Activated naive CD8-positive, alpha-beta T cell (primary cell): ENCODE data around the gene PGLYRP3.
A peak's percentile ranks its signal among the peaks of the same experiment; 100 is the strongest.
"Not testable (repeated sequence)": the region's sequence is repeated elsewhere in the genome, so short reads cannot be mapped to it uniquely, and the experiment has no call there.

Experiments used
- H3K27ac Mint-ChIP-seq: one replicate; pipeline ENCODE4 v1.8.0; 2021; ENCODE audit warnings: mixed read lengths
- H3K27me3 Mint-ChIP-seq: one replicate; pipeline ENCODE4 v1.8.0; 2021; ENCODE audit warnings: mixed read lengths
- H3K36me3 Mint-ChIP-seq: one replicate; pipeline ENCODE4 v1.8.0; 2021; ENCODE audit warnings: mixed read lengths
- H3K4me1 Mint-ChIP-seq: one replicate; pipeline ENCODE4 v1.8.0; 2021; ENCODE audit warnings: low read depth, mixed read lengths
- H3K4me3 Mint-ChIP-seq: one replicate; pipeline ENCODE4 v1.8.0; 2021; ENCODE audit warnings: mild to moderate bottlenecking, mixed read lengths
- H3K9me3 Mint-ChIP-seq: one replicate; pipeline ENCODE4 v1.8.0; 2021; ENCODE audit warnings: low read depth, mixed read lengths

The PGLYRP3 gene

DNA sequence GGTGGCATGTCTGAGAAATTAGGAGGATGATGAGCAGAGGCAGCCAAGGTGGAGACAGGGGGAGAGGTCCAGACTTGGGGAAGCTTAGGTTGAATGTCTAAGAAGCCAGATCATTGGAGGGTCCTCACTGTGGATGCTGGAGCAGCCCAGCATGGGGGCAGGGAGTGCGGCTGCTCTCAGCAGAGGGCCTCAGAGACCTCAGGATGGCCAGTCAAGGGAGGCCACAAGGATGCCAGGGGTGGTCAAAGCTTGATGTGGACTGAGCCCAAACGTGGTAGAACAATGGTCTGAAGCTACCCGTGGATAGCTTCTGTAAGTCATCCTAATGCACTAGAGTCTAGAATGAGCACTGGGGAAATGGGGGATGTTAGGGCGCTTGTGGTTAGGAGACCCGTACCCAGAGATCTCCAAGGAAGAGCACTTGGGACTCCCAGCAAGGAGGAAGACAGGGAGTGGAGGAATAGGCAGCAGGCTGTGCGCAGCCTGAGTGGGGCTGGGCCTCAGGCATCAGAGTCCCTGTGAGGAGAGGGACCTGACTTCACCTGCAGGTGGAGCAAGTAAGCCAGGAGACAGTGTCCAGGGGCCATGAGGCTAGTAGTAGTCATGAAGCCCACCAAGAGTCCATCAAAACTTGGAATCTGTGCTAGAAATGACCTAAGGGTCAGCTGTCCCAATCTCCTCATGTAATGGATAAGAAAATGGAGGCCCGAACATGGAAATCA lies 40.6 kb upstream of the PGLYRP3 start:
- H3K9me3 Mint-ChIP-seq: no peaks in the 10 kb centered on the region
- H3K27me3 Mint-ChIP-seq: no peaks in the 10 kb centered on the region
- H3K4me1 Mint-ChIP-seq: peaks cover 21% of the 10 kb centered on the region
- no peak overlapping the region for H3K27ac Mint-ChIP-seq
- H3K36me3 Mint-ChIP-seq: no peaks in the 10 kb centered on the region
- H3K4me3 Mint-ChIP-seq: no peak overlapping the region

DNA sequence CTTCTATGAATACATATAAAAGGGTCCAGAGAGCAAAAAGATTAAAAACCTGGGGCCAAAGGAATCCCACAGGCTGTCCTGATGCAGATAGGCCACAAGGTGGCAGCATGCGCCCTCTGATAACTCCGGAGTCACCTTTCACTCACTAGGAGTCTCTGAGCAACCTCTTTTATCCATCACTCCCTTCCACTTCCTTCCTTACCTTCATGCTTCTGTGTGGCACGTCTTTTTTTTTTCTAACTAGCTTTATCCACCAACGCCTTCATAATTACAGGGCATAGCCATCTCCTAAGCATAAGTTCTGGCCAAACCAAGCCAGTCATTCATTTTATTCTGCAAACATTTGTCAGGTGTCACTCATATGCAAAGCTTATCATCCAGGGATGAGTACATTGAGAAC lies 39.8 kb upstream of the PGLYRP3 start:
- no peaks in the 10 kb centered on the region for H3K36me3 Mint-ChIP-seq
- H3K4me3 Mint-ChIP-seq: no peak overlapping the region
- H3K4me1 Mint-ChIP-seq: peaks cover 14% of the 10 kb centered on the region
- peaks cover 3% of the 10 kb centered on the region for H3K27me3 Mint-ChIP-seq
- H3K9me3 Mint-ChIP-seq: no peaks in the 10 kb centered on the region
- H3K27ac Mint-ChIP-seq: no peak overlapping the region

DNA sequence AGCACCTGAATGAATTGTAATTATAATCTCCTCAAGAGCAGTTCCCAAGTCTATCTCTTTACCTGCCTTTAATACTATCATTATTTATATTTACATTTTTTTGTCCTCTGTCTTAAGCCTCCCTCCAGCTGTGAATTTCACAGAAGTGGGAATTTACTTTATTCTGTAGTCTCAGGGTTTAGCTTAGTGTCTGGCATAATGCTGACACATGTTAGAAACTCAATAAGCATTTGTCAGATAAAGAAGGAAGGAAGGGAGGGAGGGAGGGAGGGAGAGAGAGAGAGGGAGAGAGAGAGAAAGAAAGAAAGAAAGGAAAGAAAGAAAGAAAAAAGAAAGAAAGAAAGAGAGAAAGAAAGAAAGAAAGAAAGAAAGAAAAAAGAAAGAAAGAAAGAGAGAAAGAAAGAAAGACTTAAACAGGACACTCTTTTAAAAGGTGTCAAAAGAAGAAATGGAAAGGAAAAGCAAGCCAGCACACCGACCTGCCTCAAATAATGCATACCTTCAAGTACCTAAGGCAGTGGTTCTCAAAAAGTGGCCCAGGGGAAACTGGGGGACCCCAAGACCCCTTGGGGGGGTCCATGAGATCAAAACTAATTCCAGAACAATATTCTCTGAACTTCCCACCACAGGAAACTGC lies 37.7 kb upstream of the PGLYRP3 start:
- H3K27ac Mint-ChIP-seq: no peak overlapping the region
- no peaks in the 10 kb centered on the region for H3K9me3 Mint-ChIP-seq
- peaks cover 4% of the 10 kb centered on the region for H3K27me3 Mint-ChIP-seq
- no peaks in the 10 kb centered on the region for H3K36me3 Mint-ChIP-seq
- H3K4me3 Mint-ChIP-seq: no peak overlapping the region
- peaks cover 16% of the 10 kb centered on the region for H3K4me1 Mint-ChIP-seq

DNA sequence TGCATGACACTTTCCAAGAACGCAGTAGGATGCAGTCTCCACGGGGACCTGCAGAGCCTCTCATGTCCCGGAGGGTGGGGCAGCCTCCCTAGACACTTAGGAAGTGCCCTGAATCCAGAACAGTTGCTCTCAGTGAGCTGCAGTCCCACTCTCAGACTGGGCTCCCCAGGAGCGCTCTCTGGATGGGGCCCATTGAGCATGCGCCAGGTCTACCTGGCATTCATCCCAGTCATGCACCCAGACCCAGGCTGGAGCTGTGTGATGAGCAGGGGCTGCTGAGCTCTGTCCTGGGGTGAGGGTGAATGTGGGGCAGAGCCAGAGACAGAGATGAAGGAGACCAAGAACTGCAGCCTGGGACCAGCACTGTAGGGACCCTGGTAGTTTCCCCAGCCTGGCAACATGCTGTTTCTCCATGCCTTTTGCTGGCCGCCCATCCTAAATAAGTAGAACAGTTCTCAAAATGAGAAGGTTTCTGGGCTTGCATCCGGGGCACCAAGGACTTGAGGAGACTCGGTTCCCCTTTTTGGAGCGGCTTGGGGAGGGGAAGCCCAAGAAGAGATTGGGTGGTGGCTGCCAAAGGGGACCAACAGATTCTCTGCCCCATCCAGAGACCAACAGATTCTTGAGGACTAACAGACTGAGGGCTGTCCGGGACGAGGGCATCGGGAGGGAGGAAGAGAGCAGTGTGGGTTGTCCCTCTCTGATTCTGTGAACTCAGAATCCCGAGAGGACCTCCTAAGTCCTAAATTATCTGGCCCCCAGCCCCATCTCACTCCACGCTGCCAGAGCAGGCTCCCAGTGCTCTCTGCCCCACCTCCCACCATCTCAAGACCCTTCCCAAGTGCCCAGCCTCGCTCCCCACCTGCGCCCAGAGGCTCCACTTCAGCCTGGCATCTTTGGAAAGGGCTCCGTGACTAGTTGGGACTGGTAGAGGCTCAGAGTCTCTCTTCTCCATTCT lies 36.9 kb upstream of the PGLYRP3 start:
- Mint-ChIP-seq H3K9me3 (no peaks in the 10 kb centered on the region), H3K27ac (no peak overlapping the region), H3K27me3 (peaks cover 4% of the 10 kb centered on the region), H3K4me3 (no peak overlapping the region), H3K36me3 (no peaks in the 10 kb centered on the region), H3K4me1 (peaks cover 24% of the 10 kb centered on the region)

DNA sequence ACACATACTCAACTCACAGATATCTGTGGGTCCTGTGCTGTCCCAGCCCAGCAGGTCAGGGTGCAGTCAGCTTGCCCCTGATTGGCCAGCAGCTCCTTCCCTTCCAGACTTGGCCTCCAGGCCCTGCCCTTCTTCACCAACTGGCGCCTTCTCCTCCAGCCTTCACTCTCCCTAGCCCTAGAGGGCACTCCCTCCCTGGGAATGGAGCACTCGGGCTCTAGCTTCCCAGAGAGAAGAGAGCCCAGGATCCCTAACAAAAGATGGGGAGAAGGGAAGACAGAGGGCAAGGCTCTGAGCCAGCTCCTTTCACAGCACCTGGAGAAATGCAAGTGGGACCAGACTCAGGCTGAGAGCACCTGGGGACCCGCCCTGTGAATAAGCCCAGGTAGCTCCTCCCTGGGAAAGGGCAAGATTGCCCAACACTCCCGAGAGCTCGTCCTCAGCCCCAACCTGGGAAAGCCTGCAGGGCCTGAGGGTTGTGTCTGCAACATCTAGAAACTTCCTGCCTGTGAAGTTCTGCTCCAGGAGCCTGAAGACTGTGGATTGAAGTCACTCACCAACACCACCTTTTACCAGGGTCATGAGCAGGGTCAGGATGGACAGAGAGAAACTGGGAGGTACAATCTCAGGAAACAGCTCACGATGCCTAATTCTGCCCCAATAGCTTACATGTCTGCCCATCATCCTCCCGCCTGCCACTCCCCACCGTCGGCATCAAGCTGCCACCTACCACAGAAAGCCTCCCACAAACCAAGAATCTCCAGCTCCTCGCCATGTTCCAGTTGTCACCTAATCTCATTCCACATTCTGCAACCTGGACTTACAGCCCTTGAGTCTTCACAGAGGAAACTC lies 36.0 kb upstream of the PGLYRP3 start, which contains the start of gene PGLYRP4:
Gene PGLYRP4, minus strand, starts transcription at position 331 of the 852 bp plus-strand sequence. CDS start 909 bp downstream, outside the sequence.
- no peak within 1 kb of the TSS for H3K4me3 Mint-ChIP-seq
- peaks cover 32% of the 10 kb centered on the region for H3K4me1 Mint-ChIP-seq
- no peak within 1 kb of the TSS for H3K27ac Mint-ChIP-seq
- H3K9me3 Mint-ChIP-seq: no peaks in the 10 kb centered on the region
- H3K27me3 Mint-ChIP-seq: peaks cover 4% of the 10 kb centered on the region
- H3K36me3 Mint-ChIP-seq: no peaks in the 10 kb centered on the region

DNA sequence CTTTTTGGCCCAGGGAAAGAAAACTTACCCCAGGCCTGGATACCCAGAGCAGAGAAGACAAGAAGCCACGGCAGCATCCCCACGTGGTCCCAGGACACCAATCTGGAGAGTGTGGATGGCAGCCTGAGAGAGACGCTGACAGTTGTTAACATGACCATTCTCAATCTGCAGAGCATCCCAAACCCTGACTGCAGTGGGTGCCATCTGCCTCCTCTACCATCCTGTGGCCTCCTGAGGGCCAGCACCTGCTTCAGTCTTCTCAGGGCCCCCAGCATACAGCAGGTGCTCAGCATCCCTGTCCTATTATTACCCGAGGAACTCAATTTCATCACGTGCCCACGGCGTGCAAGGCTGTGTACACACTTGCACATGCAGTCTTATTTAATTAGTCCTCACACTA lies 35.1 kb upstream of the PGLYRP3 start:
- peaks cover 7% of the 10 kb centered on the region for H3K27me3 Mint-ChIP-seq
- peaks cover 40% of the 10 kb centered on the region for H3K4me1 Mint-ChIP-seq
- no peaks in the 10 kb centered on the region for H3K36me3 Mint-ChIP-seq
- H3K9me3 Mint-ChIP-seq: no peaks in the 10 kb centered on the region
- H3K4me3 Mint-ChIP-seq: no peak overlapping the region
- no peak overlapping the region for H3K27ac Mint-ChIP-seq

DNA sequence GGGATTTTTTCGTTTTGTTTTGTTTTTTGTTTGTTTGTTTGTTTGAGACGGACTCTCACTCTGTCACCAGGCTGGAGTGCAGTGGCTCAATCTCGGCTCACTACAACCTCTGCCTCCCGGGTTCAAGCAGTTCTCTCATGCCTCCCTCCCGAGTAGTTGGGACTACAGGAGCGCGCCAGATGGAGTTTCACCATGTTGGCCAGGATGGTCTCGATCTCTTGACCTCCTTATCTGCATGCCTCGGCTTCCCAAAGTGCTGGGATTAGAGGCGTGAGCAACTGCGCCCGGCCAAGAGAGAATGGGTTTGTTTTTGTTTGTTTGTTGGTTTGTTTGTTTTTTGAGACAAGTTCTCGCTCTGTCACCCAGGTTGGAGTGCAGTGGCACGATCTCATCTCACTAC lies 34.3 kb upstream of the PGLYRP3 start:
- not testable (repeated sequence) for H3K27ac Mint-ChIP-seq, H3K36me3 Mint-ChIP-seq, H3K9me3 Mint-ChIP-seq, H3K4me3 Mint-ChIP-seq, H3K27me3 Mint-ChIP-seq
- H3K4me1 Mint-ChIP-seq: peaks cover 43% of the 10 kb centered on the region

DNA sequence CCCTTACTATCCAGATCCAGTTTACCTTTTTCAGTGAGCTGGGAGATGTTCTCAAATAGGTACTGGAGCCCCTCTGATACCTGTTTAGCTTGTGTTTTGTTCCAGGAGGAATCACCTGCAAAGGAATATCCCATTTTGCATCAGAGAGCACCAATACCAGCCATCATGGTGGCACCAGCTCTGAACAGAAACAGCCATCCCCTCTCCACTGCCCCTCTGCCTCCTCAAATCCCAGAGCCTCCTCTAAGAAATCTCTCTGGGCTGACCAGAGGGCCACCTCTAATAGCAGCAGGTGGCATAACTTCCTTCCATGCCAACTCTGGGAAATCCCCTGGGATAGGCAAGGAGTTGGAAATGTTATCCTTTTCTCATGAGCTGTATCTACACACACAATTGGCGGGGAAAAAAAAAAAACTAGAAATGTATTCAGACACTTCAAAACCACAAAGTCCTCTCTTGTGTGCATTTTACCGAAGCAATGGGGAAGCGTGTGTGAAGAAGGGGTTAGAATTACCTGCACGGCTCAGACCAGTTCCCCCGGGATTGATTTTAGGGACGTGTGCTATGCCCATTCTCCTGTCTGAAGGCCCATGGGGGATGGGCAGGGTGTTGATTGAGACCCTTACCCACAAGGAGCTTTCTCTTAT lies 33.4 kb upstream of the PGLYRP3 start:
- Mint-ChIP-seq H3K4me3 (peak overlapping the region; percentile 30), H3K27me3 (peaks cover 7% of the 10 kb centered on the region), H3K9me3 (no peaks in the 10 kb centered on the region), H3K27ac (no peak overlapping the region), H3K4me1 (peaks cover 43% of the 10 kb centered on the region), H3K36me3 (no peaks in the 10 kb centered on the region)

DNA sequence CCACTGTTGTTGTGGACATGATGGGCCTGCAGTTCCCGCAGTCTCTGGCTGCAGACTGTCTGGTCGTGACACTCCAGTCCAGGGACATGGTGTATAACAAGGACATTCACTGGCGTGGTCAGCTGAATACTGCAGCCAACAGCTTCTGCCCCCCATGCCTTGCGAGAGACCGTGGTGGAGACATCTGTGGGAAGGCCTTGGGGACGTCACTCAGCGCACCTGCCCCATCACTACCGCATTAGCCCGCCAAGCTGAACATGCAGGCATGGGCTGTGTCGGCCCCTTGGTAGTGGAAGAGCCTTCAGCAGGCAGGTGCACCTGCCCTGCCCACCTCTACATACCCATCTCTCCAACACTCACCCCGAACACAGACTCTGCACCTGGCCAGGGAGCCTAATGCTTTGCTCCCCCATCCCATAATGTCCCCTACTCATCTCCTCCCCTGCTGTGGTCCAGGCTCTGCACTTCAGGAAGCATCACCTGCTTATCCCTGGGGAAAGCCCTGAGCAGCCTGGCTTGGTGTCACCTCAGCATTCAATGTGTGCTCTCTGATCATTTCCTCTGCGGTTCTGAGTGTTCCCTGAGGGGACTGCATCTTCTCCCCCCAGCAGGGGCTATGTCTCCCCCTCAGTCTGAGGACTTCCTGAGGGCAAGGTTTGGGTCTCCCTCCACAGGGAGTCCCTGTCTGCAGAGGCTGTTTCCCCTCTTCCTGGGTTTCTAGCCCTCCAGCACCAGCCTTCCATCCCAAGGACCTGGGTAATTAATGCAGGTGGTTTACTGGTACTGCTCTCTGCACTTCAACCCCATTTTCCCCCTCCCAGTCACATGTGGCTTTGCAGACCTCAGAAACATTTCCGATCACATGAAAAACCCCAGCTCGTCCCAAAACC lies 32.7 kb upstream of the PGLYRP3 start:
- H3K36me3 Mint-ChIP-seq: no peaks in the 10 kb centered on the region
- H3K27ac Mint-ChIP-seq: no peak overlapping the region
- peak overlapping the region; percentile 30 for H3K4me3 Mint-ChIP-seq
- peaks cover 7% of the 10 kb centered on the region for H3K27me3 Mint-ChIP-seq
- H3K4me1 Mint-ChIP-seq: peaks cover 50% of the 10 kb centered on the region
- H3K9me3 Mint-ChIP-seq: no peaks in the 10 kb centered on the region

DNA sequence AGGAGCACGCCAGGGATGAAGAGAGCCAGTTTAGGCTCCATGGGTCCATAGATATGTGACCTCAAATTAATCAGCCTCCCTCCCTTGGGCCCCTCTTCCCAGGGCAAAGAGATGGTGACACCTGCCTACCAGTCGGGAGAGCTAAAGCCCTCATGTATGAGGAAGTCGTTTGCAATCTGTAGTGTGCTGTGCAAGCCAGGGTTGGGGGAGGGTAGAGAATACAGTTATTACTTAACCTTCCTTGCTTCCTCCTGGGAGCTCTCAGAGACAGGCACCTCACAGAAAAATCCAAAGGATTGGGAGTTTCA lies 31.9 kb upstream of the PGLYRP3 start:
- Mint-ChIP-seq H3K4me1 (peaks cover 57% of the 10 kb centered on the region), H3K27ac (no peak overlapping the region), H3K9me3 (no peaks in the 10 kb centered on the region), H3K36me3 (no peaks in the 10 kb centered on the region), H3K4me3 (no peak overlapping the region), H3K27me3 (peaks cover 7% of the 10 kb centered on the region)

DNA sequence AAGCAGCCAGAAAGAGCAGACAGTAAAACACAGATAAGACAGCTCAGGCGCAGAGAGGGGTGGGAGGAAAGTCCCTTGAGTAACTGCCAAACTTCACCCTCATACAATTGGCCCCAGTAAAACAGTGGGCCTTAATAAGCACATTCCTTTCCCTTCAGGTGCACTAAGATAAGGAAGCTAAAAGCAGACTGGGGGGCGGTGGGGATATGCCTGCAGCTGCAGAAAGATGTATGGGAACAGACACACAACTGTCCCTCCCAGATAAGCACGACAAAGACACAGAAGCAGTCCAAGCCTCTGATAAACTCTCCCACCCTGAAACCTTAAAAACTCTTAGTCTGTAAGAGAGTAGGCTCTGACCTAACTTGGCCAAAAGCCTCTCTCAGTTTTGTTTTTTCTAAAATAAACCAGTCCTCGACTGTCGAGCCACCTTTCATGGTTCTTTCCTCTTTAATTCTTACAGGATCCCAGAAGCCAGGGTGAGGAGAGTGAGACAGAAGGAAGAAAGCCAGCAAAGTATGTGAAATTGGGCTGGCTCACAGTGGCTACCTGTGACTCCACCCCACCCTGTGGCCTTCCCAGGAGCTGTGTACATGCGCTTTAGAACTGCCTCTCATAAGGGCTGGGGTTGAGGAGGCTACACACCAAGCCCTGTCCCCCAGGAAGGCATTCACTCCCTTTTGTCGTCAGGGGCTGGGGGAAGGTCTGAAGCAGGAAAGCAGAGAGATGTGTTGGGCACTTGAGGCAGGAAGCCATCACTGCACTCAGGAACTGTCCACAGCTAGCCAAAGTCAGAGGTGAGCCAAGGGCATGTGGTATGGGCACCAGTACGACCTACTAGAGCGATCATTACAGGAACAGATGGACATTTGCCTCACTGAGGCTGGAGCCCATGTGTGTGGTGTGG lies 31.3 kb upstream of the PGLYRP3 start:
- Mint-ChIP-seq H3K36me3 (no peaks in the 10 kb centered on the region), H3K4me1 (peaks cover 63% of the 10 kb centered on the region), H3K27ac (peak overlapping the region; percentile 13), H3K27me3 (peaks cover 7% of the 10 kb centered on the region), H3K9me3 (no peaks in the 10 kb centered on the region), H3K4me3 (peak overlapping the region; percentile 24)

DNA sequence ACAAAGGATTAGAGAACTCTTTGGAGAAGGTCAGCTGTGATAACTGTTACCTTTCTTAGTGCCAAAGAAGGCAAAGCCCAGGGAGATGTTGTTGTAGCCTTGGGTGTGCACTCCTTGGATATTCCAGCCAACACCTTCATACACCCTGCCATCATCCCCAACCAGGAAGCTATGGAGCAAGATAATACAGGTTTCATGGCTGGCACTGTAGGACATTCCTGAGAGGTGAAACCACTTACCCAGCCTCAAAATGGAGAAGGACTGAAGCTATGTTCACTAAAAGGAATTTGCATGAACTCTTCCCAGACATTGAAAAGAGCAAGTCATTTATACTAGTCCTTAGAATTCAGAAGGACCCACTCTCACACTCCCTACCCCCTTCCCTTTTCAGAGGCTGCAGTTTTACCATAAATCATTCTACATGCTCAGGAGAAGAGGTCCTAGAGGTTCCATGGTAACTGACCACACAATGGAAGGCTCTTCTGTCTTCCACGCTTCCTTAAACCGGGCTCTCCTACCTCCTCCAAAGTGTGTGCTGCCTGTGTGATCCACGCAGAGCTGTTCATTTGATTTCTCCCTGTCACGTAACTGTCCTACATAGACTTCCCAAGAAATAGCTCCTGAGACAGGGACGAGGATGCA lies 30.4 kb upstream of the PGLYRP3 start:
- Mint-ChIP-seq H3K36me3 (no peaks in the 10 kb centered on the region), H3K4me3 (no peak overlapping the region), H3K27me3 (peaks cover 7% of the 10 kb centered on the region), H3K9me3 (no peaks in the 10 kb centered on the region), H3K27ac (no peak overlapping the region), H3K4me1 (peaks cover 69% of the 10 kb centered on the region)
